K562 (cell line): ENCODE results near the gene LAPTM5. TPM values are rescaled to one million over a fixed set of nuclear protein-coding genes. Genes with fewer than 3 reads are reported as not detected.

ENCODE experiments used
- BMI1 ChIP-seq: fragments of 150-350 bp; IDR thresholded peaks from 2 replicates; pipeline ENCODE4 v1.6.1; 2014; ENCODE audit warnings: low read length
- CLOCK ChIP-seq: fragments of 250-450 bp; sonication (Bioruptor Pico); IDR thresholded peaks from 2 replicates; pipeline ENCODE4 v1.4.0; 2020; ENCODE audit warnings: mild to moderate bottlenecking, moderate library complexity, borderline replicate concordance
- CREB3 ChIP-seq: fragments of 450-650 bp; conservative IDR thresholded peaks from 2 replicates; pipeline ENCODE4 v1.6.1; 2016; ENCODE audit warnings: missing genetic modification characterization, low read depth, mild to moderate bottlenecking, missing compliant biosample characterization, moderate library complexity
- CREM ChIP-seq: IDR thresholded peaks from 2 replicates; pipeline ENCODE4 v1.6.1; 2014; ENCODE audit warnings: antibody characterized with exemption, low read depth
- HNRNPH1 ChIP-seq: fragments of 200-400 bp; formaldehyde crosslinking; optimal IDR thresholded peaks from 2 replicates; pipeline ENCODE3; 2017; ENCODE audit warnings: low read depth, mild to moderate bottlenecking, low read length, moderate library complexity
- REST ChIP-seq, 2 experiments: fragments of 450-650 bp; formaldehyde crosslinking in 1 of 2; IDR thresholded peaks; 2 replicates each; pipeline versions ENCODE4 v1.4.0 to v1.6.1; 2014 to 2020; ENCODE audit warnings: mild to moderate bottlenecking in 2 of 2, borderline replicate concordance in 1 of 2, low read depth in 1 of 2
- SMARCB1 ChIP-seq: IDR thresholded peaks from 2 replicates; pipeline ENCODE4 v1.6.1; 2011; ENCODE audit warnings: improper control_type of control experiment, low read depth; ENCODE audit not compliant: insufficient read length
- STAG1 ChIP-seq: sonication (generic); formaldehyde crosslinking; IDR thresholded peaks from 2 replicates; pipeline ENCODE4 v1.5.0; 2020; ENCODE audit warnings: missing genetic modification reagents, borderline replicate concordance
- TRIM24 ChIP-seq, 2 experiments: fragments of 450-650 bp; IDR thresholded peaks; 2 replicates each; pipeline ENCODE4 v1.6.1; 2016
- XRCC3 ChIP-seq: fragments of 450-650 bp; IDR thresholded peaks from 2 replicates; pipeline ENCODE4 v1.6.1; 2017; ENCODE audit warnings: mild to moderate bottlenecking, moderate library complexity
- ZFP91 ChIP-seq: sonication (generic); formaldehyde crosslinking; IDR thresholded peaks from 2 replicates; pipeline ENCODE4 v1.8.0; 2022; ENCODE audit warnings: mild to moderate bottlenecking, missing genetic modification reagents
- polyA plus RNA-seq, 8 experiments: library from polyadenylated mRNA; depleted of rRNA in 4 of 8; stranded (reverse) in 5 of 8; unstranded in 3 of 8; fragments of >200 nt; fragmentation: Nextera tagmentation in 2 of 8; fragmentation: Illumina TruSeq in 1 of 8; extraction: Ambion mirVana in 2 of 8; extraction: Trizol in 1 of 8; gene quantifications; 2 replicates each; pipeline versions ENCODE4 v1.2.1 to v1.2.3, GENCODE V29; 2011 to 2014; ENCODE audit warnings: inconsistent platforms in 1 of 8, missing spikeins in 1 of 8
- total RNA-seq, 7 experiments: library from RNA; depleted of rRNA in 6 of 7; stranded (reverse); fragments of >200 nt in 6 of 7; fragmentation: Illumina TruSeq in 2 of 7; extraction: Trizol in 2 of 7; gene quantifications; 2 replicates each; pipeline versions ENCODE4 v1.2.1 to v1.2.3, GENCODE V29; 2011 to 2021; ENCODE audit warnings: low replicate concordance in 1 of 7

Gene LAPTM5
- total and polyA plus RNA-seq, 9 of the 15 experiments (the other 6 are each of a cell fraction or from before 2014, with no cell fraction given) = 2.4 to 47.3 (median 20.3) TPM

GRCh38 chr1:30768830-30769718 lies 11.5 kb upstream of the LAPTM5 start (continued):
- TF ChIP-seq REST (IDR thresholded peaks at IDR 0.05; ENCODE audit: borderline replicate concordance) (peak; percentile 60; the same call in 1 of the 2 replicates), REST (CRISPR knock-in tag; IDR thresholded peaks at IDR 0.05; ENCODE audit: low read depth) (0 out of 2 replicates have a peak, but pooled peaks have one; percentile 50), CLOCK (CRISPR knock-in tag) (peak; percentile 54; the same call in 1 of the 2 replicates), TRIM24 (IDR thresholded peaks at IDR 0.05) (peak; percentile 100), STAG1 (no peak), CREM (peak; percentile 95), SMARCB1 (no peak), HNRNPH1 (no peak), CREB3 (tag) (peak; percentile 93), BMI1 (no peak), XRCC3 (no peak), ZFP91 (CRISPR knock-in tag) (0 out of 2 replicates have a peak, but pooled peaks have one; percentile 66)
